Astrocyte of the hippocampus (primary cell): Measurements from ENCODE around the gene ANO2.
"Not testable (repeated sequence)": the region's sequence is repeated elsewhere in the genome, so short reads cannot be mapped to it uniquely, and the experiment has no call there.

Experiments
- DNase-seq: peaks from one replicate; pipeline ENCODE4 v3.0.0; 2011; ENCODE audit warnings: low read depth, low spot score

ANO2 gene

GRCh38 chr12:5549011-5549410, 396.0 kb downstream of the ANO2 start:
- DNase-seq, result no peak

- no peak for DNase-seq
Measured at GRCh38 chr12:5548152-5548943, 396.7 kb downstream of the ANO2 start.

- DNase-seq, result no peak
Measured at GRCh38 chr12:5546616-5547015, 398.4 kb downstream of the ANO2 start.

GRCh38 chr12:5537771-5538170, 407.3 kb downstream of the ANO2 start:
- DNase-seq, result no peak

- not testable (repeated sequence) for DNase-seq
Measured at GRCh38 chr12:5537026-5537615, 407.9 kb downstream of the ANO2 start.

GRCh38 chr12:5535541-5535940, 409.5 kb downstream of the ANO2 start:
- no peak for DNase-seq

- DNase-seq, result no peak
Measured at GRCh38 chr12:5534426-5535199, 410.4 kb downstream of the ANO2 start.

GRCh38 chr12:5533368-5533767, 411.7 kb downstream of the ANO2 start:
- DNase-seq, result no peak

GRCh38 chr12:5525783-5526367, 419.2 kb downstream of the ANO2 start:
- no peak for DNase-seq

- DNase-seq, result no peak
Measured at GRCh38 chr12:5524769-5525436, 420.2 kb downstream of the ANO2 start.

GRCh38 chr12:5524116-5524768, 420.8 kb downstream of the ANO2 start:
- no peak for DNase-seq

- no peak for DNase-seq
Measured at GRCh38 chr12:5523396-5524115, 421.5 kb downstream of the ANO2 start.

- DNase-seq, result peak; percentile 11
Measured at GRCh38 chr12:5522432-5523335, 422.4 kb downstream of the ANO2 start.

GRCh38 chr12:5521456-5522325, 423.4 kb downstream of the ANO2 start:
- no peak for DNase-seq

- no peak for DNase-seq
Measured at GRCh38 chr12:5520831-5521230, 424.2 kb downstream of the ANO2 start.

- no peak for DNase-seq
Measured at GRCh38 chr12:5520037-5520436, 425.0 kb downstream of the ANO2 start.

- no peak for DNase-seq
Measured at GRCh38 chr12:5518584-5519365, 426.3 kb downstream of the ANO2 start.
